GM23248 (cell line): ENCODE results near the gene PPFIA3. TPM values are rescaled to one million over a fixed set of nuclear protein-coding genes. Genes with fewer than 3 reads are reported as not detected.

Source experiments
- DNase-seq: peaks from one replicate; pipeline ENCODE4 v3.0.0-alpha.2; 2015
- H2AFZ ChIP-seq: fragments of 200-600 bp; sonication (generic); 2 replicates; pipeline ENCODE4 v1.6.1; 2016; ENCODE audit warnings: antibody characterized with exemption
- H3F3A ChIP-seq: fragments of 200-600 bp; sonication (generic); 2 replicates; pipeline ENCODE4 v1.6.1; 2016; ENCODE audit warnings: mild to moderate bottlenecking, antibody characterized with exemption, mixed run types; ENCODE audit not compliant: insufficient read depth
- H3K27ac ChIP-seq: fragments of 200-600 bp; sonication (generic); 2 replicates; pipeline ENCODE4 v1.5.1; 2016; ENCODE audit warnings: mild to moderate bottlenecking
- H3K27me3 ChIP-seq: fragments of 200-600 bp; sonication (generic); replicated peaks from 2 replicates; pipeline ENCODE4 v1.6.1; 2016; ENCODE audit warnings: mild to moderate bottlenecking; ENCODE audit not compliant: insufficient read depth
- H3K36me3 ChIP-seq: fragments of 200-600 bp; sonication (generic); 2 replicates; pipeline ENCODE4 v1.6.1; 2016; ENCODE audit warnings: low read depth, mild to moderate bottlenecking
- H3K4me1 ChIP-seq: fragments of 200-600 bp; sonication (generic); 2 replicates; pipeline ENCODE4 v1.6.1; 2016; ENCODE audit warnings: mild to moderate bottlenecking; ENCODE audit not compliant: insufficient read depth
- H3K4me2 ChIP-seq: fragments of 200-600 bp; sonication (generic); one replicate; pipeline ENCODE4 v1.6.1; 2016; ENCODE audit warnings: mild to moderate bottlenecking; ENCODE audit not compliant: unreplicated experiment
- H3K4me3 ChIP-seq: fragments of 200-600 bp; sonication (generic); 2 replicates; pipeline ENCODE4 v1.5.1; 2016; ENCODE audit warnings: mild to moderate bottlenecking
- H3K79me2 ChIP-seq: fragments of 200-600 bp; sonication (generic); 2 replicates; pipeline ENCODE4 v1.6.1; 2016; ENCODE audit warnings: mild to moderate bottlenecking; ENCODE audit not compliant: insufficient read depth
- H3K9ac ChIP-seq: fragments of 200-600 bp; sonication (generic); 2 replicates; pipeline ENCODE4 v1.6.1; 2016; ENCODE audit warnings: mild to moderate bottlenecking
- H3K9me2 ChIP-seq: fragments of 200-600 bp; sonication (generic); 2 replicates; pipeline ENCODE4 v1.6.1; 2016; ENCODE audit warnings: mixed run types, mild to moderate bottlenecking, moderate library complexity; ENCODE audit not compliant: insufficient read depth
- H3K9me3 ChIP-seq: fragments of 200-600 bp; sonication (generic); one replicate; pipeline ENCODE4 v1.6.1; 2017; ENCODE audit warnings: low read depth
- H4K20me1 ChIP-seq: fragments of 200-600 bp; sonication (generic); 2 replicates; pipeline ENCODE4 v1.6.0; 2016; ENCODE audit not compliant: insufficient read depth
- EZH2 ChIP-seq: fragments of 200-600 bp; sonication (generic); IDR thresholded peaks from 2 replicates; pipeline ENCODE4 v1.6.1; 2018; ENCODE audit warnings: antibody characterized with exemption, mild to moderate bottlenecking; ENCODE audit not compliant: insufficient read depth, poor library complexity, severe bottlenecking
- EZH2phosphoT487 ChIP-seq: fragments of 200-600 bp; sonication (generic); IDR thresholded peaks from 2 replicates; pipeline ENCODE4 v1.6.1; 2018; ENCODE audit warnings: antibody characterized with exemption, moderate library complexity, mild to moderate bottlenecking, low read depth; ENCODE audit not compliant: insufficient read depth
- WGBS, 2 experiments: methylation state at CpG; one replicate each; pipeline ENCODE4 v1.1.6; 2015 to 2017; ENCODE audit warnings: low lambda C conversion rate in 2 of 2, low coverage in 1 of 2; ENCODE audit errors: missing lambda C conversion rate in 2 of 2; 5-methylcytosine and 5-hydroxymethylcytosine counted together
- in situ Hi-C: fragments of 300-500 bp; cut with MboI; formaldehyde crosslinking; loops from 2 replicates; pipeline ENCODE4 v1.15.0; 2020
- polyA plus RNA-seq: library from polyadenylated mRNA; unstranded; fragments of >200 nt; fragmentation: Nextera tagmentation; extraction: Ambion mirVana; gene quantifications from 2 replicates; pipeline ENCODE4 v1.2.1, GENCODE V29; 2016
- total RNA-seq: library from RNA; depleted of rRNA; stranded (reverse); fragments of >200 nt; shearing (Covaris generic); gene quantifications from 2 replicates; pipeline ENCODE4 v1.2.3, GENCODE V29; 2014

Gene PPFIA3
- total and polyA plus RNA-seq, 2 experiments from 2014 or later = 1.2 to 2.4 TPM

DNA sequence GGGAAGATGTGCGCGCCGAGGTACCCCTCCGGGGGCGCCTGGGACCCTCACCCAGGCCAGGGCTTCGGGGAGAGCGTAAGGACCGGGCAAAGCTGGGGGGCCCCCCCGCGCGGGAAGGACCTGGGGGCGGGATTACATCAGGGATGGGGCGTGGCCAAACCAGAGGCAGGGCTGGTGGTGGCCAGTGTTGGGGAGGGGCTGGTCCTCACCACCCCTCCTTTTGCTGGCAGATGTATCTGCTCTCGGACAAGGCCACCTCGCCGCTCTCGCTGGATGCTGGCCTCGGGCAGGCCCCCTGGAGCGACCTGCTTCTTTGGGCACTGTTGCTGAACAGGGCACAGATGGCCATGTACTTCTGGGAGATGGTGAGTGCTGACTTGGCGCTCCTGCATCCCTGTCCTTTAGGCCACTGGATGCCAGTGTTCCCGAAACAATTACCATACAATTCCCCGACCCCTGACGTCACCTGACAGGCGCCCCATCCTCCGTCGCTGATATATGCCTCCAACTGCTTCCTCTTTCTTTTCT, 63.6 kb downstream of the PPFIA3 start:
- no peaks in the 10 kb centered on the region for H3K9me2 ChIP-seq
- H3F3A ChIP-seq = no peaks in the 10 kb centered on the region
- in situ Hi-C loops = no loop called here
- H3K36me3 ChIP-seq = peaks cover 4% of the 10 kb centered on the region; the same call in 1 of the 2 replicates
- H4K20me1 ChIP-seq = no peaks in the 10 kb centered on the region
- no peak overlapping the region for H2AFZ ChIP-seq
- no peak overlapping the region for H3K9ac ChIP-seq
- TF ChIP-seq EZH2phosphoT487 = no peak
- TF ChIP-seq EZH2 = no peak
- no peaks in the 10 kb centered on the region for H3K9me3 ChIP-seq
- H3K4me2 ChIP-seq = no peak overlapping the region
- no peaks in the 10 kb centered on the region for H3K79me2 ChIP-seq
- H3K4me3 ChIP-seq = no peak overlapping the region
- no peaks in the 10 kb centered on the region for H3K4me1 ChIP-seq
- DNase-seq = no peak
- WGBS, 2 experiments = 81 to 84% methylated on average over 24 to 26 of the region's 26 CpGs
- no peaks in the 10 kb centered on the region for H3K27me3 ChIP-seq
- no peak overlapping the region for H3K27ac ChIP-seq

DNA sequence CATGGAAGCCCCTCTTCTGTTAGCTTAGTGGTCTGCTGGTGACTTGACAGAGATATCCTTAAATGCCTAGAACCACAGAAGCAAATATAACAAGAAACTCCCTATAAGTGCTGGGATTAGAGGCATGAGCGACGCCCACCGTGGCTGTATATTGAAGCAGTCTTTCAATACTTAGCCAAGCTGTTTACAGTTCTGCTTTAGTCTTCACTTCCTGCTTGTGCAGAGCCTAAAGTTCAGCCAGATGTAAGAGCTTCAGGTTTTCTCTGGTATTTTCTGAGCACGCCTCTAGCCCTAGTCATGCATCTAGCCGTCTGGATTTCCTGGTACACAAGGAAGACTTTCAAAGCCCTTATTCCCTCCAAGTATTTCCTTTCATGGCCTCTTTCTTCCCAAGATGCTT, 66.8 kb downstream of the PPFIA3 start:
- TF ChIP-seq EZH2phosphoT487 (no peak), EZH2 (no peak)
- no peak overlapping the region for H3K27ac ChIP-seq
- H3K4me1 ChIP-seq = no peaks in the 10 kb centered on the region
- no peaks in the 10 kb centered on the region for H3F3A ChIP-seq
- H4K20me1 ChIP-seq = no peaks in the 10 kb centered on the region
- no peak overlapping the region for H3K4me3 ChIP-seq
- no peaks in the 10 kb centered on the region for H3K9me2 ChIP-seq
- in situ Hi-C loops = no loop called here
- no peak overlapping the region for H2AFZ ChIP-seq
- H3K4me2 ChIP-seq = no peak overlapping the region
- peaks cover 24% of the 10 kb centered on the region; the same call in 1 of the 2 replicates for H3K36me3 ChIP-seq
- no peak for DNase-seq
- no peak overlapping the region for H3K9ac ChIP-seq
- 88 to 89% methylated on average over 5 of the region's 5 CpGs for WGBS, 2 experiments
- H3K79me2 ChIP-seq = no peaks in the 10 kb centered on the region
- no peaks in the 10 kb centered on the region for H3K9me3 ChIP-seq
- H3K27me3 ChIP-seq = no peaks in the 10 kb centered on the region

DNA sequence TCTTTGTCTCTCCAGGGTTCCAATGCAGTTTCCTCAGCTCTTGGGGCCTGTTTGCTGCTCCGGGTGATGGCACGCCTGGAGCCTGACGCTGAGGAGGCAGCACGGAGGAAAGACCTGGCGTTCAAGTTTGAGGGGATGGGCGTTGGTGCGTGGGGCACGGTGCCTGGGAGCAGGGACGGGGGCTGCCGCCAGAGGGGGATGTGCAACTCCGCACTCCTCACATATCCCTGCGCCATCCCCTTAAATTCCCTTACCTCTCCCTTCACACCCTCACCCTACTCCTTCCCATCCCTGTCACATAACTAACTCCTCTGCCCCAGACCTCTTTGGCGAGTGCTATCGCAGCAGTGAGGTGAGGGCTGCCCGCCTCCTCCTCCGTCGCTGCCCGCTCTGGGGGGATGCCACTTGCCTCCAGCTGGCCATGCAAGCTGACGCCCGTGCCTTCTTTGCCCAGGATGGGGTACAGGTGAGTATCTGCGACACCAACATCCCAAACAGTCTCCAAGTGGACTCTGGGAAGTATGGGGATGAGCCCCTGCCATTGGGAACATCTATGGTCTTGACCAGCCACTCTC, 69.4 kb downstream of the PPFIA3 start:
- Histone ChIP-seq H3K9me2 (no peaks in the 10 kb centered on the region), H3K36me3 (peaks cover 32% of the 10 kb centered on the region; the same call in 1 of the 2 replicates), H3K27me3 (no peaks in the 10 kb centered on the region), H3K27ac (no peak overlapping the region), H3K4me2 (no peak overlapping the region), H3K79me2 (no peaks in the 10 kb centered on the region), H3K4me3 (no peak overlapping the region), H2AFZ (no peak overlapping the region), H3K9ac (no peak overlapping the region), H3F3A (no peaks in the 10 kb centered on the region), H3K9me3 (no peaks in the 10 kb centered on the region), H3K4me1 (no peaks in the 10 kb centered on the region), H4K20me1 (no peaks in the 10 kb centered on the region)
- 86 to 88% methylated on average over 21 of the region's 21 CpGs for WGBS, 2 experiments
- in situ Hi-C loops = no loop called here
- no peak for DNase-seq
- TF ChIP-seq EZH2 = no peak
- no peak for TF ChIP-seq EZH2phosphoT487

DNA sequence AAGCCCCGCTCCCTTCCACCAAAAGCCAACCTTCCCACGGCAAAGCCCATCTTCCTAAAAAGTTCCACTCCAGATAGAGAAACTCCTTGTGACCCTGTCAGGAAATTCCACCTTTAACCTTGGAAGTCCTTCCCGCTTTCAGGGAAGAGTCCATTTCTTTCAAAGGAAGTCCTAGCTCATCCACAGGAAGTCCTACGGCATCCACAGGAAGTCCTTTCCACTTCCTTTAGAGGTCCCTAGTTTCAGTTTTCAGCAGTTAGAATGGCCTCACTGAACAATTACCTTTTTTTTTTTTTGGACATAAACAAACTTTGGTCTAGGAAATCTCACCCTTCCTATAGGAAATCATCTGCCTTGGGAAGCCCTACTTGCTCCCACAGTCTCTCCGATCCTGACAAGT, 69.9 kb downstream of the PPFIA3 start:
- Histone ChIP-seq H3K9me2 (no peaks in the 10 kb centered on the region), H4K20me1 (no peaks in the 10 kb centered on the region), H2AFZ (no peak overlapping the region), H3K4me3 (no peak overlapping the region), H3K36me3 (peaks cover 32% of the 10 kb centered on the region; the same call in 1 of the 2 replicates), H3K27me3 (no peaks in the 10 kb centered on the region), H3K9me3 (no peaks in the 10 kb centered on the region), H3K4me1 (no peaks in the 10 kb centered on the region), H3K79me2 (no peaks in the 10 kb centered on the region), H3K4me2 (no peak overlapping the region), H3K27ac (no peak overlapping the region), H3K9ac (no peak overlapping the region), H3F3A (no peaks in the 10 kb centered on the region)
- no peak for DNase-seq
- 99 to 100% methylated on average over 5 of the region's 5 CpGs for WGBS, 2 experiments
- in situ Hi-C loops = no loop called here
- TF ChIP-seq EZH2phosphoT487 (no peak), EZH2 (no peak)

DNA sequence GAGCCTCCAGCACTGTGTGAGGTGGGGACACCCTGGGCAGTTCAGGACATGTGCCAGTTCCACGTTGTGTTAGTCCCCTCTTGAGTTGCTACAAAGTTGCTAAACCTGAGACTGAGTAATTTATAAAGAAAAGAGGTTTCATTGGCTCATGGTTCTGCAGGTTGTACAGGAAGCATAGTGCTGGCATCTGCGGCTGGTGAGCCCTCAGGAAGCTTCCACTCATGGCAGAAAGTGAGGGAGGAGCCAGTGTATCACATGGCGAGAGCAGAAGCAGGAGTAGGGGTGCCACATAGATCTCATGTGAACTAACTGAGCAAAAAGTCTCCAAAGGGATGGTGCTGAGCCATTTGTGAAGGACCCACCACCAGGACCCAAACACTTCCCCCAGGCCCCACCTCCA, 71.4 kb downstream of the PPFIA3 start:
- no peaks in the 10 kb centered on the region for H3K9me2 ChIP-seq
- H3K27ac ChIP-seq = no peak overlapping the region
- H2AFZ ChIP-seq = no peak overlapping the region
- H3F3A ChIP-seq = no peaks in the 10 kb centered on the region
- no peak overlapping the region for H3K4me2 ChIP-seq
- H3K4me1 ChIP-seq = no peaks in the 10 kb centered on the region
- H3K9me3 ChIP-seq = no peaks in the 10 kb centered on the region
- in situ Hi-C loops = no loop called here
- DNase-seq = no peak
- no peaks in the 10 kb centered on the region for H3K27me3 ChIP-seq
- 91 to 93% methylated on average over 3 of the region's 3 CpGs for WGBS, 2 experiments
- no peak overlapping the region for H3K4me3 ChIP-seq
- H4K20me1 ChIP-seq = no peaks in the 10 kb centered on the region
- peaks cover 32% of the 10 kb centered on the region; the same call in 1 of the 2 replicates for H3K36me3 ChIP-seq
- TF ChIP-seq EZH2 (no peak), EZH2phosphoT487 (no peak)
- no peak overlapping the region for H3K9ac ChIP-seq
- H3K79me2 ChIP-seq = no peaks in the 10 kb centered on the region
